Adipocyte (in vitro differentiated cells): Measurements from ENCODE around the gene RNF14.
A peak's percentile ranks its signal among the peaks of the same experiment; 100 is the strongest.

Experiments
- DNase-seq: peaks from one replicate; pipeline ENCODE4 v3.0.0-alpha.2; 2015; ENCODE audit warnings: low read depth
- H3K27me3 ChIP-seq: replicated peaks from 2 replicates; pipeline ENCODE4 v1.7.0; 2013; ENCODE audit warnings: mild to moderate bottlenecking, low read length, moderate library complexity; ENCODE audit not compliant: control insufficient read depth, insufficient read depth
- H3K36me3 ChIP-seq: 2 replicates; pipeline ENCODE4 v1.7.0; 2013; ENCODE audit warnings: low read length, mild to moderate bottlenecking, moderate library complexity; ENCODE audit not compliant: control insufficient read depth, insufficient read depth, severe bottlenecking
- H3K4me1 ChIP-seq: 2 replicates; pipeline ENCODE4 v1.7.0; 2013; ENCODE audit warnings: mild to moderate bottlenecking, low read length, moderate library complexity; ENCODE audit not compliant: control insufficient read depth, insufficient read depth
- H3K4me3 ChIP-seq: 2 replicates; pipeline ENCODE4 v1.7.0; 2013; ENCODE audit warnings: mild to moderate bottlenecking, low read length, moderate library complexity
- H3K9ac ChIP-seq: 2 replicates; pipeline ENCODE4 v1.7.0; 2013; ENCODE audit warnings: mild to moderate bottlenecking, low read length, moderate library complexity
- H3K9me3 ChIP-seq: 2 replicates; pipeline ENCODE4 v1.7.0; 2013; ENCODE audit warnings: mild to moderate bottlenecking, low read length, moderate library complexity; ENCODE audit not compliant: control insufficient read depth

RNF14 gene

GRCh38 chr5:142009886-142010285, 41.0 kb downstream of the RNF14 start:
- H3K9ac ChIP-seq, result no peak overlapping the region
- no peaks in the 10 kb centered on the region for H3K27me3 ChIP-seq
- no peak for DNase-seq
- H3K9me3 ChIP-seq, result no peaks in the 10 kb centered on the region
- no peak overlapping the region for H3K4me3 ChIP-seq
- H3K4me1 ChIP-seq, result peaks cover 22% of the 10 kb centered on the region
- peaks cover 17% of the 10 kb centered on the region for H3K36me3 ChIP-seq

- H3K27me3 ChIP-seq, result no peaks in the 10 kb centered on the region
- peaks cover 22% of the 10 kb centered on the region for H3K4me1 ChIP-seq
- peak overlapping the region; percentile 93 for H3K9ac ChIP-seq
- no peaks in the 10 kb centered on the region for H3K9me3 ChIP-seq
- peaks cover 6% of the 10 kb centered on the region for H3K36me3 ChIP-seq
- DNase-seq, result no peak
- H3K4me3 ChIP-seq, result peak overlapping the region; percentile 94
Measured at GRCh38 chr5:142011572-142012185, 42.8 kb downstream of the RNF14 start.

GRCh38 chr5:142012186-142012785, 43.4 kb downstream of the RNF14 start:
- DNase-seq, result peak; percentile 51
- Histone ChIP-seq H3K36me3 (peaks cover 6% of the 10 kb centered on the region), H3K9me3 (no peaks in the 10 kb centered on the region), H3K4me1 (peaks cover 22% of the 10 kb centered on the region), H3K27me3 (no peaks in the 10 kb centered on the region), H3K4me3 (peak overlapping the region; percentile 94), H3K9ac (peak overlapping the region; percentile 93)

- DNase-seq, result peak; percentile 92
Measured at GRCh38 chr5:142012792-142013388, 44.0 kb downstream of the RNF14 start, which contains the start of gene GNPDA1. TSS of gene GNPDA1 (minus strand) at chr5:142013027. CDS start at chr5:142012035, 992 bp downstream.

DNA sequence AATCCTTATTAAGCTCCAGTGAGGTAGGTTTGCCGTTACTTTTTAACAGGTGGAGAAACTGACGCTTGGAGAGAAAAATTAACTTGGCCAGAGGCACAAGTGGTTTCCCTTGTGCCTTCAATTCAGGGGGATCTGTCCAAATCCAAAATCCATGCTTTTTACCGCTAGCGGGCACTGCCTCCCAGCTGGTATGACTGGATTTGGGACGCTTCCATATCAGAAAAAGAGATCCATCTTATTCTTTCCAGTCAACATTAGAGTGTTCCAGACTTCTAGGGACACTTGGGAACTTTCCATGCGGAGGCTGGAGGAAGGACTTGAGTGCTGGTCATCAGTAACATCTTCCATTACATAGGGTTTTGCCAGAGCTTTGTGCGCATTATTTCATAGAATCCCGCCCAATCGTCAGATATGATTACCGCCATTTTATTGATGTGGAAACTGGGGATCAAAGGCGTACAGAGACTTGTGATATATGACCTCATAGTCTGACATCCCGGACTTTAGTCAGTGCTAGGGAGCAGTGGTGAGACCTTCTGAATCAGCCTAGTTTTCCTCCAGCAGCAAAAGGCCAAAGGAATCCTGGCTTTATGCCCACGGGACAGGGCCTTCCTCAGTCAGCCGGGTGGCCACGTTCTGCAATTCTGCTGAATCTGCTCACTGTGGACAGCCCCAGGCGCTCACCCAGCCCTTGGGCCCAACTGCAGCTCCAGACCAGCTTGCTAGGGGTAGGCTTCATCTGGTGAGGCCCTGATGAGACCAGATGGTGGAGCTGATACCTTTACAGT, 45.0 kb downstream of the RNF14 start:
- peaks cover 2% of the 10 kb centered on the region for H3K36me3 ChIP-seq
- no peaks in the 10 kb centered on the region for H3K9me3 ChIP-seq
- peak overlapping the region; percentile 93 for H3K9ac ChIP-seq
- H3K4me1 ChIP-seq, result peaks cover 22% of the 10 kb centered on the region
- H3K4me3 ChIP-seq, result peak overlapping the region; percentile 94
- peak; percentile 14 for DNase-seq
- H3K27me3 ChIP-seq, result no peaks in the 10 kb centered on the region

More at GRCh38 chr5:142012792-142013388, 44.0 kb downstream of the RNF14 start, which contains the start of gene GNPDA1:
- H3K9ac ChIP-seq, result peak within 1 kb of the TSS; percentile 93
- peaks cover 22% of the 10 kb centered on the region for H3K4me1 ChIP-seq
- no peaks in the 10 kb centered on the region for H3K9me3 ChIP-seq
- peaks cover 6% of the 10 kb centered on the region for H3K36me3 ChIP-seq
- no peaks in the 10 kb centered on the region for H3K27me3 ChIP-seq
- H3K4me3 ChIP-seq, result peak within 1 kb of the TSS; percentile 94

DNA sequence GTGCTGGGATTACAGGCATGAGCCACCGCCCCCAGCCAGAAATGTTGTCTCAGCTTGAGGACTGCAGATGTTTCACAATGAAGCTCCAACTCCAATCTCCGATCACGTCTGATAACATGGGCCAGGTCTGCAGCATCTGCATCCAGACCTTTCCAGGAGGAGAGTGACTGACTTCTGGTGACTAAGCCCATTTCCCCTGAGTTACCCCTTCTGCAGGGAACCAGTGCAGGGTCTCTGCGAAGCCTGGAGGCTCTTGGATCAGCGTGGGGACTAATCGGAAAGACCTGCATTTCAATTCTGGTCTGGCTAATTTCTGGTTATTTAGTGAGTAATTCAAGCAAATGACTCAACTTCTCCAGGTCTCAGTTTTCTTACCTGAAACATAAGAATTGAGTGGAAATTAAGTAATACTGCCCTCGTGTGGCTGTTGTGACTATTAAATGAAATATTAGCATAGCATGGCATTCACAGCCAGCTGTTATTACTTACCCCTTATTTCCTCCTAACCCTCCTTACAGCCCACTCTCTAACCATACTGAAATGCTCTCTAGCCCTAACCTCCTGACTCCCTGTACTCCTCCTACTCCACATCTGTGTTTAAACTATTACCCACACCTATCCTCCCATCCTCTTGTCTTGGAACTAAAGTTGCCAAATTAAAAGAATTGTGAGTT, 46.1 kb downstream of the RNF14 start:
- H3K9me3 ChIP-seq, result peaks cover under 1% of the 10 kb centered on the region
- no peaks in the 10 kb centered on the region for H3K27me3 ChIP-seq
- H3K4me3 ChIP-seq, result no peak overlapping the region
- peak; percentile 83 for DNase-seq
- H3K9ac ChIP-seq, result no peak overlapping the region
- H3K4me1 ChIP-seq, result peaks cover 22% of the 10 kb centered on the region
- no peaks in the 10 kb centered on the region for H3K36me3 ChIP-seq

DNA sequence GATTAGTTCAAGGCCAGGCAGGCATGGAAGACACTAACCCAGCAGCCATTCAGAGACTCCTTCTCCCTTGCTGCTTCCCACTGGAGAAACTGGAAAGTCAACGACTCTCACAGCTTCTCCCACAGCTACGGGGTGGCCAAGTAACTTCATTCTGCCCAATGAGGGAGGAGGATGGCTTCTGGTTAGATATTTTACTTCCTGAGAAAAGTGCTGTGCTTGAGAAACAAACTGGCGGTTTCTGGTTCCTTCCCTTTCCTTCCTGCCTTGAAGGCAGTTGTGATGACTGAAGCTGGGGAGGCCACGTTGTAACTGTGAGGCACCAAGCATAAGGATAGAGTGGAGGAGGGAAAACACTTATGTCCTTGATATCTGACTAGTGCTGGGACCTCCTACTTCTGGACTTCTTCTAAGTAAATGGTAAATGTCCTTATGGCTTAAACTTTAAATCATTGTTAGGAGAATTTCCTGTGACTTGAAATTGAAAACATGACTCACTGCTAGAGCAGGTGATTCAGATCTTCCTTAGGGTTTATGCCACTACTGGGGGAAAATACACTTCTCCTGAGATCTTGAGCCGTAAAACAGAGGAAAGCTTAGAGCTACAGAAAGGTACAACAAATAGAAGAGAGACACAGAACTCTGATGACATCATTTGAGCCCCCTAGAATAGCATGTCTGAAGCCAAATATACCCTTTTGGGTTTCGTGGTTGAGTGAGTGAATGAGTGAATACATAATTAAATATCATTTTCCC, 47.1 kb downstream of the RNF14 start:
- Histone ChIP-seq H3K4me1 (peaks cover 22% of the 10 kb centered on the region), H3K9me3 (peaks cover 6% of the 10 kb centered on the region), H3K9ac (no peak overlapping the region), H3K4me3 (no peak overlapping the region), H3K27me3 (no peaks in the 10 kb centered on the region), H3K36me3 (no peaks in the 10 kb centered on the region)
- peak; percentile 28 for DNase-seq

DNA sequence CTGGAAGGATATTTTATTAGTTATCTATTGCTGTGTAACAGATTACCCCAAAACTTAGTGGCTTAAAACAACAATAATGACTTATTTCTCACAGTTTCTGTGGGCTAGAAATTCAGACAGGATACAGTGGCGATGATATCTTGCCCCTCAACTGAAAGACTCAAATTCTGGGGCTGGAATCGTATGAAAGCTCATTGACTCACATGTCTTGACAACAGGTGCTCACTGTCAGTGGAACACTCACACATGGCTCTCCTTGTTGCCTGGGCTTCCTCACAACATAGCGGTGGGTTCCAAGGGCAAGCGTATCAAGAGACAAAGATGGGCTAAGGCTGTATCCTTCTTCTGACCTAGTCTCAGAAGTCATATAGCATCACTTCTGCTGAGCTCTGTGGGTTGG, 47.7 kb downstream of the RNF14 start:
- no peak overlapping the region for H3K9ac ChIP-seq
- H3K4me1 ChIP-seq, result peaks cover 22% of the 10 kb centered on the region
- no peak overlapping the region for H3K4me3 ChIP-seq
- DNase-seq, result no peak
- no peaks in the 10 kb centered on the region for H3K27me3 ChIP-seq
- H3K9me3 ChIP-seq, result peaks cover 6% of the 10 kb centered on the region
- H3K36me3 ChIP-seq, result no peaks in the 10 kb centered on the region

- Histone ChIP-seq H3K4me1 (peaks cover 15% of the 10 kb centered on the region), H3K36me3 (no peaks in the 10 kb centered on the region), H3K9ac (no peak overlapping the region), H3K4me3 (no peak overlapping the region), H3K27me3 (no peaks in the 10 kb centered on the region), H3K9me3 (peaks cover 6% of the 10 kb centered on the region)
- DNase-seq, result no peak
Measured at GRCh38 chr5:142017832-142018427, 49.0 kb downstream of the RNF14 start.

- no peaks in the 10 kb centered on the region for H3K27me3 ChIP-seq
- H3K9ac ChIP-seq, result no peak overlapping the region
- H3K4me3 ChIP-seq, result no peak overlapping the region
- H3K4me1 ChIP-seq, result peaks cover 1% of the 10 kb centered on the region
- H3K9me3 ChIP-seq, result peaks cover 6% of the 10 kb centered on the region
- no peak for DNase-seq
- H3K36me3 ChIP-seq, result no peaks in the 10 kb centered on the region
Measured at GRCh38 chr5:142020122-142020659, 51.3 kb downstream of the RNF14 start.
